GM11168 (cell line): ENCODE data around the gene ACSM5.
"Not testable (repeated sequence)": the region's sequence is repeated elsewhere in the genome, so short reads cannot be mapped to it uniquely, and the experiment has no call there.

ENCODE experiments used
- in situ Hi-C: fragments of 300-500 bp; cut with MboI; formaldehyde crosslinking; loops from one replicate; pipeline ENCODE4 v1.12.0; 2022; ENCODE audit warnings: low sequenced_read_pairs; ENCODE audit not compliant: unreplicated experiment

The ACSM5 gene

DNA sequence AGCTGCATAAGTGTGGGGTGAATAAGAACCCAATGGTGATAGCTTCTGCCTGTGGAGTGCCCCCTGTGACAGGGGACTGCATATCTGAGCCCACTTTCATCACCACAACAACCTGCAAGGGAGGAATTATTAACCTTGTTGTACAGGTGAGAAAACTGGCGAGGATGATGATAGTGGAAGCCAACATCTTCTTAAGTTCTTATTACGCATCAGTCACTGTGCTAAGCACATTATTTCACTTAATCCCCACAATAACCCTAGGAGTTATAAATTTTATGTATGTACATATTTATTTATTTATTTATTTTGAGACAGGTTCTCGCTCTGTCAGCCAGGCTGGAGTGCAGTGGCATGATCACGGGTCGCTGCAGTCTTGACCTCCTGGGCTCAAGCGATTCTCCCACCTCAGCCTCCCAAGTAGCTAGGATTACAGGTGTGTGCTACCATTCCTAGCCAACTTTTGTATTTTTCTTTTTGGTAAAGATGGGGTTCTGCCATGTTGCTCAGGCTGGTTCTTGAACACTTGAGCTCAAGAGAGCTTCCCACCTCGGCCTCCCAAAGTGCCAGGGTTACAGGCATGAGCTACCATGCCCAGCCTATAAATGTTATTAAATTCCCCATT is 12.4 kb upstream of the ACSM5 start:
- in situ Hi-C loops = loop anchor here (25.0 kb wide), 1 partner anchor 485 kb away; no protein-coding TSS in a partner anchor

DNA sequence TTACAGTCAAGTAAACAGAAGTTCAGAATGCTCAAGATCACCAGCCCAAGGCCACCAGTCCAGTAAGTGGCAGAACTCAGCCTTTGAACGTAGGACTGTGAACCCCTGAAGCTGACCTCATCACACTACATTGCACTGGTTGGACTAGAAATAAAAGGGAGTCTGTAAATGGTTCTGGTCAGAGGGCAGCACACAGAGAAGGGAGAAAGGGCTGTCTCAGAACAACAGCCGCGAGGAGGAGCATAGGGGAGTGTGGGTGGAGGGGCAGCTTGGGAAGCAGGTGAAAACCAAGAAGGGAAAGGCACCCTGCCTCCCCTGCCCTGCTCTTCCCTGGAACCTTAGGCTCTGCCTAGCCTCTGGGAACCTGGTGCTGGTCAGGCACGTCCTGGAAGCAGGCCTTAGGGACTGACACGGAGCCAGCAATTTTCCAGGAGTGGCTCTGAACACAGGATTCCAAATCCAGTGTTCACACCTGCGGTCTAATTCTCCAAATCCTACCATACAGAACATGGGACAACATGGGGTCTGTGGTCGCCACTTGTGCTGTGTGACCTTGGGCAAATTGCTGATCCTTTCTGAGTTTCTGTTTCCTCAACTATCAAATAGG is 11.8 kb upstream of the ACSM5 start:
- in situ Hi-C loops = loop anchor here (25.0 kb wide), 1 partner anchor 485 kb away; no protein-coding TSS in a partner anchor

DNA sequence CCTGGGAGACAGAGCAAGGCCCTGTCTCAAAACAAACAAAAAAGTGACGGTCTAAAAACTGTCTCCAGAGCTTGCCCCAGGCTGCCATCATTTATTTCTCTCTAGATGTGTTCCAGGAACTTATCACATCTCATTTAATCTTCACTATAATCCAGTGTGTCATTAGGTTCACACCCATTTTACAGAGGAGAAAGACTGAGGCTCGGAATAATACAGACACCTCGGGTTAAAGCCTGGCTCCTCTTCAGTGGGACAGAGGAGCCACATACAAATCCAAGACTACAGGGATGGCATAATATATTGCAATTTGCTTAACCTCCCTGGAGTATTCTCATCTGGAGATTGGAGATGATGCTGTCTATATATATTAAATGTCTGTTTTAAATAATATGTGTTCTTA is 10.7 kb upstream of the ACSM5 start:
- in situ Hi-C loops = loop anchor here (25.0 kb wide), 1 partner anchor 486 kb away; no protein-coding TSS in a partner anchor

DNA sequence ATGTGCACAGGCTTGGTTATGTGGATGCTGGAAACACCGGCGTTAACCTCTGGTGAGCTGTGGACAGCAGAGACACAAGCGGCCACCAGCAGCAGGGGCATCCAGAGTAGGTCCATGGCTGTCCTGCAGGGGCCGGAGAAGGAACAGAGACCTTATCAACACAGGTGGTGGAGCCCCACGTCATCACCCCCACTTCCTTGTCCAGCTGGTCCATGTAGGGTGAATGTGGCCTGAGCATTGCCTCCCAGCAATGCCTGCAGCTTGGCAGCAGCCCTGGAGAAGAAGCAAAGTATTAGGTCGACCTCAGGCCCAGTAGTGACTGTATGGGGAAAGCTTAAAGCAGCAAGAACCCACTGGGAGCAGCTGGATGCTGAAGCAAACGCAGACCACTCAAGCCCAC is 10.1 kb upstream of the ACSM5 start:
- in situ Hi-C loops = loop anchor here (25.0 kb wide), 1 partner anchor 487 kb away; no protein-coding TSS in a partner anchor

DNA sequence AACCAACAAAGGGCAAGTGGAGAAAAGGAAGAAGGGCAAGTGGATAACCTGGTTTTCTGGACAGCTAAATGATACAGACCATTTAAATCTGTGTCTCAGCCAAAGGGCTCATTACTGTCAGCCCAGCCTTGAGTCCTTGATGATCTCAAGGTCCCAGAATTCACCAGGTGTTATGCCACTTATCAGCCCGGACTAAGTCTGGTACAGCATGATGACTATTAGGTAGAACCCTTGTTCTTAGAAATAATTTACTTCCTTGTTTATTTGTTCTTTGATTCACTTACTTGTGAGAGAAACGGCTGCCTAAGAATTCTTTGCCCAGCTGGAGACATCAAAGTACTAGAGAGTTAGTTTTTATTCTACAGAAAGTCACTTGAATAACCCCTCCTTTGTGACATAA is 8.3 kb upstream of the ACSM5 start:
- in situ Hi-C loops = no loop called here

DNA sequence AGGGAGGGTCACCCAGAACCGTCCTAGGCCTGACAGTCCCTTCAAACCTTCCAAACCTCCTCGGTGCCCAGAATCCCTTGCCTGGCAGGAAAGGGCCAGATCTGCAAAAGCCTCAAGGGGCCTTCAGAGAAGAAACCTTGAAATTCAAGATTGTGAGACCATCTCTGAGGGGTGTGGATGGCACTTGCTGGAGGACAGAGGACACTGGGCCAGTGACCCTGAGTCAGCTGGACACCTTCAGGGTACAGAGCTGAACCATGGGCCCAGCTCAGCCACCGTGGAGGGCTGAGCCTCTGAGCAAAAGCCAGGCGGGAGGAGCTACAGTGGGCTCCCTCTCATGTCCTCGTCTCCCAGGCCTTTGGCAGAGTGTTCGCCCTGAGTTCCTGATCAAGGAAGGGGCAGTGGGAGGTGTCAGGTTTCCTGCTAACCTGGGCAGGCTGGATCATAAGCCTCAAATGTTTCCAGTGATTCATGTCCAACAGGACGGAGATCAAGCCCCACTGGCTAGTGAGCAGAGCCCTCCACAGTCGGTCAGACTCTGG is 7.8 kb upstream of the ACSM5 start:
- in situ Hi-C loops = no loop called here

DNA sequence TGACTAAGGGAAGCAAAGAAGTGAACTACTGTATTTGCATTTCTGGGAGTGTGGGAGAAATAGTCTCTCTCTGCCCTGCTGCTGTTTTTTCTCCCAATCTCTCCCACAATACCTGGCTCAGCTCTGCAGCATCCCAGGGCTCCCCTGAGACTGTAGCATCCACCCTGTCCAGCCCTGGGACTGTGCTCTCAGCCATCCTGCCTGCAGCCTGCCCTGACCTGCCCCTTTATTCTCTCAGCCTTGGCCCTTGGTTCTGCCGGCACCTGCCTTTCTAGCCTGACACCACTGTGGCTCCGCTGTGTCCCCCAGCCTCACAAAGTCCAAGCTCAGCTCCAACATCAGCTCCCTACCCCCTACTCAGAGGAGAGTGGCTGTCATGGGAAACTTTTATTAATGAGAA is 6.7 kb upstream of the ACSM5 start:
- in situ Hi-C loops = no loop called here

DNA sequence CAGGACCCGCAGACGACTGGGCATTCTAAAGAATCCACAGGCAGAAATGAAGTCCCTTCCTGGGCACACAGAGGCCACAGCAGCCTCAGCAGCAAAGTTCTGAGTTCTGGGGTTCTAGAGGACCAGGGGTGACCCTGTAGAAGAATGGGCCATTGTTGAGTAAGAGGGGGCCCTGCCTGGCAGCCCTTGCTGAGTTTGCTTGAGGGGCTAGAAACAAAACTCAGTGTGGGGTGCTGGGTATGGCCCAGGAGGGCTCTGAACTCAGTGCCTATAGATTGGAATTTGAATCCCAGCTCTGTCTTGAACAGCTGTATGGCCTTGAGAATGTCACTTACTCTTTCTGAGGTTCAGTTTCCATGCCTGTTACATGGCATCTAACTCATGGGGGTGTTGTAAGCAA is 4.7 kb upstream of the ACSM5 start, which contains the start of gene PDILT:
PDILT (minus strand) TSS at position 101 of the 400 bp plus-strand sequence. CDS start 5,437 bp downstream, outside the sequence.
- in situ Hi-C loops = no loop called here

DNA sequence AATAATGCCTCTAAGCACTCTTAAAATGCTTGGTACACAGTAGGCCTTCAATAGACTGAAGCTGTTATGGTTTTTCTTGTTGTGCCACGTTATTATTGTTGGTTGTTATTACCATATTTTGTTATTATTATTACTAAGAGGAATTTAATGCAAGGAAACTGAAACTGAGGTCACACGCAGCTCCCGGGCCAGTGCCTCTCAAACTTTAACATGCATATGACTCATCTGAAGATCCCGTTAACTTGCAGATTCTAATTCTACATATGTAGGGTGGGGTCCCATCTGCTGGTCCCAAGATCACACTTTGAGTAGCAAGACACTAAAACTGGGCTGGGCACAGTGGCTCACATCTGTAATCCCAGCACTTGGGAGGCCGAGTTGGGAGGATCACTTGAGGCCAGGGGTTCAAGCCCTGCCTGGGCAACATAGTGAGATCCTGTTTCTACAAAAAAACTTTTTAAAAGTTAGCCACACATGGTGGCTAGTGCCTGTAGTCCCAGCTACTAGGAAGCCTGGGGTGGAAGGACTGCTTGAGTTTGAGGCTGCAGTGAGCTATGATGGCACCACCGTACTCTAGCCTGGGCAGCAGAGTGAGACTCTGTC is 888 bp downstream of the ACSM5 start:
- in situ Hi-C loops = no loop called here

DNA sequence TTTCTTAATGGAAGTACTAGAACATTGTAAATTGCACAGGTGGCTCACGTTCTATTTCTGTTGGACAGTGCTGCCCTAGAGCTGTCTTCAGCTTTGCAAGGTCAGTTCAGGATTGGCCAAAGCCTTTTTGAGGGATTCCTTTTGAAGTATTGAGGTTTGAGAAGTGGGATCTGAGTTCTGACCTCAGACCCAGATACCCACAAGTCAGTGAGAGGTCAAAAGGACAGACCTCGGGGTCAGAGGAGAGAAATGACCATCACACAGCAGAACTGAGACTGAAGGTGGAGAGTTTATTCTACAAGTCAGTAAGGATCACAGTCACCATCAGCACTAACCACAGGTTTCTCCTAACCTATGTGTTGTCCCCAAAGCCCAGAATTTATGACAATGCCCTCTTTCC is 1.7 kb downstream of the ACSM5 start:
- in situ Hi-C loops = no loop called here

DNA sequence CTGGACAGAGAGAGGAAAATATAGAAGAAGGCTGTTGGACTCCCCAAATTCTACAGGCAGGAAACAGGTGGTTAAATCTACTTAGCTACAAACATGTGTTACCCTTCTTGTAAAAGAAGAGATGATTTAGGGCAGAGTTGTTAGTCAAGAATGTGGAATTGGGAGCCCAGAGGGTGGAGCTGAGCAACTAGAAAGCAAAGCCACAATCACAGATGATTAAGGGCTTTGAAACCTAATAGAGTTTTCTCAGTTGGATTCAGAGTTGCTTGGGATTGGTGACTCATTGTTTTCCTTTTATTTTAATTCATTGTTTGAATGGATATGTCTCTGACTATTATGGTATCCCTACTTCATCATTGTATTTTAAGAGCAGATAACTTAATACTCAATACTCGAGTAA is 6.2 kb downstream of the ACSM5 start:
- in situ Hi-C loops = no loop called here

DNA sequence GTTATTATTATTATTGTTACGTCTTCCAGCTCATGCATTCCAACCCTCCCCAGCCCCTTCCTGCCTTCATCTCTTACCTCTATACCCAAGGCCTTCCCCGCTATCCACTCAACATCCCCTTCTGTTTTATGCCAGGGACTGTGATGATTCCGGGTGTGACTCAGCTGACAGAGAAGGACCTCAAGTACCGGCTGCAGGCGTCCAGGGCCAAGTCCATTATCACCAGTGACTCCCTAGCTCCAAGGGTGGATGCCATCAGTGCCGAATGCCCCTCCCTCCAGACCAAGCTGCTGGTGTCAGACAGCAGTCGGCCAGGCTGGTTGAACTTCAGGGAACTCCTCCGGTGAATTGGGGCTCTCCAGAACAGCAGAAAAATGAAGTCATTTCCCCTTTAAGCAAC is 9.8 kb downstream of the ACSM5 start:
- in situ Hi-C loops = not testable (repeated sequence)

DNA sequence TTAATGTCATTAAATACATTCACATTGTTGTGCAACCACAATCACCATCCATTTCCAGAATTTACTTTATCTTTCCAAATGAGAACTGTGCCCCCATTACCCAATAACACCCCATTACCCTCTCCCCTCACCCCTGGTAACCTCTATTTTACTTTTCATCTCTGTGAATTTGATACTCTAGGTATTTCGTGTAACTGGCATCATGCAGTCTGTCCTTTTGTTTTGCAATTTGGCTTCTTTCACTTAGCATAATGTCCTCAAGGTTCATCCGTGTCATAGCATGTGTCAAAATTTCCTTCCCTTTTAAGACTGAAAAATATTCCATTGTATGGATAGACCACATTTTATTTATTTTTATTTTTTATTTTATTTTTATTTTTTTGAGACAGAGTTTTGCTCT is 12.4 kb downstream of the ACSM5 start:
- in situ Hi-C loops = loop anchor here (10.0 kb wide), 1 partner anchor 173 kb away; no protein-coding TSS in a partner anchor

DNA sequence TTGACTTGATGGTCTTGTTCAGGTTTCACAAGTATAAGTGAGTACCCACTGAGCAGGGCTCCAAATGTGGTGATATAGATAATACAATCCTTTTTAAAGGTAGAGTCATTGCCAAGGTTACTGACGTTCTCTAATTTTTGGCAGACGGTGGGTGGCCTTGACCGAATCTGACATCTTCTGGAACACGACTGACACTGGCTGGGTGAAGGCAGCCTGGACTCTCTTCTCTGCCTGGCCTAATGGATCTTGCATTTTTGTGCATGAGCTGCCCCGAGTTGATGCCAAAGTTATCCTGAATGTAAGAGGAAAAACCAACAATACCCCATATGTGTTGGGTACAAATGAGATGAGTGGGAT is 14.4 kb downstream of the ACSM5 start:
- in situ Hi-C loops = loop anchor here (10.0 kb wide), 1 partner anchor 171 kb away; no protein-coding TSS in a partner anchor

DNA sequence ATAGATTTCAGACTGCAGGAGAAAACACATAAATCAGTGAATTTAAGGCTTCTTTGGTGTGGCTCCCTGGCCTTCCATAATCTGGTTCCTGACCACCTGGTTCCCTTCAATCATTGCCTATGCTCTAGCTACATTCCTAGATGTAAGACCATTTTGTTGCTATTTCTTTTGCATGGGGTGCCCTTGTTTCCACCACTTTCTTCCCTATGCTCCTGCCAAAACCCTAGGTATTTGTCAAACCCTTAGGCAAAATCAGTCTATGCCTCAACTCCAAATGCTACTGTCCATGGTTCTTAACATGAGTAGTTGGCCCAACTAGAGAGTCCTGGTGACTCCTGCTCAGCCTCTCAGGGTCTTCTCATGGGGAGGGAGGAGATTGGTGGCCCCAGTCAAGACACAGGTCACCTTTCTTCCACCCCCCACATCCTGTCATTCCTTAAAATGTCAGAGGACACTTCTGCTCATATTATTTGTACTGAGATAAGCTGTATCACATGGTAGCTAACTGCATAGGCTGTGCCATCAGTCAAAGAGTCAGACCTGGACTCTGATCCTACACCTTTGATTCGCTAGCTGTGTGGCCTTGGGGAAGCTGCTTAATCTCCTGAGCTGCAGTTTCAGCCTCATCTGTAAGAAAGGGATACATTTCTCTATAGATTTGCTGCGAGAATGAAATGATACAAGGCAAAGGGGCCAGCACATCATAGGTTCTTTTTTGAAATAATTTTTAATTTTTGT is 15.0 kb downstream of the ACSM5 start:
- in situ Hi-C loops = loop anchor here (10.0 kb wide), 1 partner anchor 171 kb away; no protein-coding TSS in a partner anchor

DNA sequence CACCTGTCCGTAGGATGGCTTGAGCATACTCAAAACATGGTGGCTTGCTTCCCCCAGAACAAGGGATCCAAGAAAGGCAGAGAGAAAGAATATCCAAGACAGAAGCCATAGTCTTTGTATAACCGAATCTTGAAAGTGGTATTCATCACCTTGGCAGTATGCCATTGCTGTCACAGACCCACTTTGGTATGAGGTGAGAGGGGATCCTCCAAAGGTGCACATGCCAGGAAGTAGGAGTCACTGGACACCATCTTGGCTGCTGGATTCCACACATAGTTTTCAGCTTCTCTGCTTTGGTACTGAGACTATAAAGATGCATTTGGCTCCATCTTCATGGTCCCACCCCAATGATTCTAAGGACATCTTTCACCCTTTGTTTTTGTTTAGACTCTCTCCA is 18.1 kb downstream of the ACSM5 start:
- in situ Hi-C loops = loop anchor here (10.0 kb wide), 1 partner anchor 167 kb away; no protein-coding TSS in a partner anchor

DNA sequence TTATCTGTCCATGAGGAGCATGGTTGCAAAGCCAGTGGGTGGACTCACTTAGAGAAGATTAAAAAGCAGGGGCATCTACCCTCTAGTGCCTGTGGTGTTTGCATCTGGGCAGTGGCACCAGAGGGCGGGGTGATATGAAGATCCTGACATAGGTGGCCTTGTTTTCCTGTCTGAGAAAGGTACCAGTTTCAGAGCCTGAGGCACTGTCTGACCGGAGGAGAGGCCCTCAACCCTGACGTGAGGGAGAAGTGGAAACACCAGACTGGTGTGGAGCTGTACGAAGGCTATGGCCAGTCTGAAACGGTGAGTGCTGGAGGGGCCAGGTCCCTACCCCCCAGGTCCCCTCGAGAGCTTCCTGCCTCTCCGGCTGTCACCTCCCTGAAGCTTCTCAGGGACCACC is 20.2 kb downstream of the ACSM5 start:
- in situ Hi-C loops = loop anchor here (10.0 kb wide), 1 partner anchor 165 kb away; no protein-coding TSS in a partner anchor

DNA sequence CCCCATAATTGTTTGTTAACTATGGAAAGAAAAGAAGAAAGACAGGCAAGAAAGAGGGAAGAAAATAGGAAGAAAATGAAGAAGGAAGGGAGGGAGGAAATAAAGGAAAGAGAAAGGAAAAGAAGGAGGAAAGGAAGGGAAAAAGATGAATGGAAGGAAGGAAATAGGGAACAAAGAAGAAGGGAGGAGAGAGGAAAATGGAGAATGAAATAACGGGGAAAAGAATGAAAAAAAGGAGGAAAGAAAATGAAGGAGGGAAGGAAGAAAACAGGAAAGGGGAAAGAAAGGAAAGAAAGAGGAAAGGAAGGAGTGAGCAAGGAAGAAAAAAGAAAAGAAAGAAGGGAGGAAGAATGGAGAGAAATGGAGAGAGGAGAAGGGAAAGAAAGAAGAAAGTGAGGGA is 21.1 kb downstream of the ACSM5 start:
- in situ Hi-C loops = not testable (repeated sequence)

DNA sequence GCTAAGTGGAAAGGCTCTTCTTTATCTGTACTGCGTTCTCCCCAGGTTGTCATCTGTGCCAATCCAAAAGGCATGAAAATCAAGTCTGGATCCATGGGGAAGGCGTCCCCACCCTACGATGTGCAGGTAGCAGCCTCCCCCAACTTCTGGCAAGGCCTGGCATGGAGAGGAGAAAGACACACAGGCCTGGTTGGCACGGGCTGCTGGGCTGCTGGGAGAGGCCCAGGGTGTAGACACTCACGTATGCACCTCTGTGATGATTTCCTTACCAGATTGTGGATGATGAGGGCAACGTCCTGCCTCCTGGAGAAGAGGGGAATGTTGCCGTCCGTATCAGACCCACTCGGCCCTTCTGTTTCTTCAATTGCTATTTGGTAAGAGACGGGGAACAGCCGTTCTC is 21.6 kb downstream of the ACSM5 start:
- in situ Hi-C loops = no loop called here

DNA sequence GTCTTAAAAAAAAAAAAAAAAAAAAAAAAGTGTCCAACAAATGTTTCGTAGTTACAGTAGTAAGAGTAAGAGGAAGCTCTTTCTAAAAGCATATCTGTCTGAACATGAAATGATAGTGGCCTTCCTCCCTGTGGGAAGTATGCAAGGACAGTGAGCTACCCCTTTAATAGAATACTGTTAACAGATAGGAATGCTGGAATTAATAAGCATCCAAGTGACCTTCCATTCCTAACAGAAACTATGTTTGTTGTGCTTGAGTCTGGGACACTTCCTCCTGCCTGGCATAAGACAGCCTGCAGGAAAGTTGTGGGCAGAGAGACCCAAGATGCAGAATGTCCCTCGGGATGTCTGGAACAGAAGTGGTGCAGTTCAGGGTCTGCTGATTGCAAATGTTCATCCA is 29.6 kb downstream of the ACSM5 start:
- in situ Hi-C loops = not testable (repeated sequence)
